Esophagus (tissue), 2 donors: ENCODE measurements around the gene NAPSA. TPM values are rescaled to one million over a fixed set of nuclear protein-coding genes. Genes with fewer than 3 reads are reported as not detected.

Source experiments
- H3K27ac ChIP-seq, 2 donors: one replicate each; pipeline ENCODE4 v1.5.1; 2013; ENCODE audit warnings: low read depth in 2 of 2, mild to moderate bottlenecking in 2 of 2, inconsistent platforms in 1 of 2, low read length in 1 of 2, moderate library complexity in 1 of 2
- H3K27me3 ChIP-seq, 2 donors: one replicate each; pipeline ENCODE4 v1.6.1; 2013; ENCODE audit warnings: low read length in 2 of 2, control low read depth in 1 of 2, mild to moderate bottlenecking in 1 of 2; ENCODE audit not compliant: insufficient read depth in 2 of 2, control insufficient read depth in 1 of 2
- H3K36me3 ChIP-seq, 2 donors: one replicate each; pipeline ENCODE4 v1.6.1; 2013; ENCODE audit warnings: low read length in 1 of 2; ENCODE audit not compliant: control insufficient read depth in 2 of 2, insufficient read depth in 2 of 2
- H3K4me1 ChIP-seq, 2 donors: one replicate each; pipeline ENCODE4 v1.6.1; 2013; ENCODE audit warnings: low read length in 1 of 2; ENCODE audit not compliant: control insufficient read depth in 2 of 2, insufficient read depth in 2 of 2
- H3K4me3 ChIP-seq, 2 donors: one replicate each; pipeline ENCODE4 v1.5.1; 2013; ENCODE audit warnings: low read length in 2 of 2, mild to moderate bottlenecking in 2 of 2, low read depth in 1 of 2, moderate library complexity in 1 of 2
- H3K9me3 ChIP-seq, 2 donors: one replicate each; pipeline ENCODE4 v1.6.1; 2013; ENCODE audit warnings: mild to moderate bottlenecking in 2 of 2, low read depth in 1 of 2, low read length in 1 of 2, moderate library complexity in 1 of 2; ENCODE audit not compliant: control insufficient read depth in 2 of 2, insufficient read depth in 1 of 2
- WGBS, 2 donors: extraction: QIAGEN DNeasy Blood & Tissue Kit; methylation state at CpG; one replicate each; pipeline ENCODE4 v1.1.7; 2013; 5-methylcytosine and 5-hydroxymethylcytosine counted together
- polyA plus RNA-seq, 2 donors: library from polyadenylated mRNA; stranded (reverse); fragments of 200-250 nt; gene quantifications; one replicate each; pipeline ENCODE4 v1.2.3, GENCODE V29; 2013
- donor health status: healthy with polysubstance abuse.
- donor health status: Bipolar disorder and iron deficiency.

The NAPSA gene
- polyA plus RNA-seq, result 1 to 10 TPM in 1 of 2 donors, under 1 TPM in 1; 0.28 to 1.5 TPM

DNA sequence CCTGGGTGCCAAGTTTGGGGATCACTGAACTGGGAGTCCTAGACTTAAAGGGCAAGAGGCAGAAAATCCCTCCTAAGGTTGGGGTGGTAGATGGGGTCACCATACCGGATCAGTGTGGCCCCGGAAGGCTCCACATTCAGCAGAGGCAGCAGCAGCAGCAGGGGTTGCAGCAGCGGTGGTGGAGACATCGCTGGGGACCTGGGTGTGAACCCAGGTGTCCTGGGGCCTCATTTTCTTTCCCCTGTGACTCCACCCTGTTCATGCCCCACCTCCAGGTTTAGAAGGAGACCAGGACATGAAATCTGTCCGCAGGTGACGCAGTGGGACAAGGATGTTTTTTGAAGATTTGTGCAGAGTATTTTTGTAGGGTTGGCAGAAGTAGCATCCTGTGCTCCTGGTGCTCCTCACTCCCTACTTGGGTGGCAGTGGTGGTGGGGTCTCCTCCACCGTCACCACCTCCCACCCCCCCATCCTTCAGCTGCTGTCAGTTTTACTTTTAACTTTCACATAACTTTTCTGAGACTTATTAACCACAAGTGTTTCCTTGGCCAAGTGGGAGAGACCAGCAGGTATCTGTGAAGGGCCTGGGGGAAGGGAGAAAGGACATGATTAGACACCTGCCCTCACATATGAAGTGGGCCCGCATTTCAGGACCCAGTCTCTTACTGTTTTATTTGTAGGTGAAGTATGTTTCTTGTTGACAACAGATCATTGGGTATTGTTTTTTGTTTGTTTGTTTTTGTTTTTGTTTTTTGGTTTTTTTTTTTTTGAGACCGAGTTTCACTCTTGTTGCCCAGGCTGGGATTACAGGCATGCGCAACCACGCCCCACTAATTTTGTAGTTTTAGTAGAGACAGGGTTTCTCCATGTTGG is at the start of gene NAPSA:
Gene NAPSA, minus strand, starts transcription at position 206 of the 873 bp plus-strand sequence. Its CDS starts 18 bp downstream, at position 188.
- 80 to 81% methylated on average over 11 of the region's 11 CpGs for WGBS, 2 donors

DNA sequence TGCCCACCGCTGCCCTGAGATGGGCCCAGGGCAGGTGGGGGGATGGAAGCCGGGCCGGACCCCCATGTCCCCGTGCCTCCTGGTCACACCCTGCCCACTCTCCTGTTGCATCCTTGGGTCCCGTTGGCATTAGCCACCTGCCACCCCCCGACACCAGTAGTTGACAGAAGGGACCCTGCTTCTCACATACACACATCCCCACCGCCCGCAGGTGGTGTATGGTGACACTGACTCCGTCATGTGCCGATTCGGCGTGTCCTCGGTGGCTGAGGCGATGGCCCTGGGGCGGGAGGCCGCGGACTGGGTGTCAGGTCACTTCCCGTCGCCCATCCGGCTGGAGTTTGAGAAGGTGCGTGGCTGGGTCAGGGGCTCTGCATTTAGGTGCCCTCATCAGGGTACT is 48.1 kb upstream of the NAPSA start:
- peaks cover 0 to 5% of the 10 kb centered on the region in 2 donors for H3K27me3 ChIP-seq
- 95 to 97% methylated on average over 21 of the region's 21 CpGs for WGBS, 2 donors
- H3K4me1 ChIP-seq, result peaks cover 0 to 3% of the 10 kb centered on the region in 2 donors
- H3K36me3 ChIP-seq, result peaks cover 0 to 15% of the 10 kb centered on the region in 2 donors
- no peak overlapping the region for H3K27ac ChIP-seq
- H3K9me3 ChIP-seq, result peaks cover 0 to 2% of the 10 kb centered on the region in 2 donors
- H3K4me3 ChIP-seq, result no peak overlapping the region

More for the DNA sequence above, at the start of gene NAPSA:
- H3K27me3 ChIP-seq, result no peaks in the 10 kb centered on the region
- H3K9me3 ChIP-seq, result no peaks in the 10 kb centered on the region
- H3K4me3 ChIP-seq, result no peak within 1 kb of the TSS
- no peaks in the 10 kb centered on the region for H3K4me1 ChIP-seq
- H3K36me3 ChIP-seq, result no peaks in the 10 kb centered on the region
- H3K27ac ChIP-seq, result no peak within 1 kb of the TSS

DNA sequence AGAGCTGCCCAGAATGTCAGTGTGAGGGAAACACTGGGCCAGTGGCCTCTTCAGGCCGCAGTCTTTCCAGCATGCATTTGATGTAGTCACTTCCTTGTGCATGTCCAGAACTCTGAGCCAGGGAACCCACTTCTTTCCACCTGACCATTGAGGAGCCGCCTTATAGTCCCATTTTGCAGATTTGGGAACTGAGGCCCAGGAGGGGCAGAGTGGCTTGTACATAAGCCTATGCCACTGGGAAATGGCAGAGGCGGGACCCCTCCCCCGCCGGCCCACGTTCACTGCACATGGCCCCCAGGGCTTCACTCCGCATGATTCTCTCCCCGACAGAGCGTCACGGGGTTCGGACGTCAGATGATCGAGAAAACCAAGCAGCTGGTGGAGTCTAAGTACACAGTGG is 47.7 kb upstream of the NAPSA start:
- 92 to 94% methylated on average over 13 of the region's 13 CpGs for WGBS, 2 donors
- peaks cover 0 to under 1% of the 10 kb centered on the region in 2 donors for H3K27me3 ChIP-seq
- peaks cover 0 to 2% of the 10 kb centered on the region in 2 donors for H3K9me3 ChIP-seq
- H3K27ac ChIP-seq, result no peak overlapping the region
- H3K4me3 ChIP-seq, result no peak overlapping the region
- peaks cover 0 to 3% of the 10 kb centered on the region in 2 donors for H3K4me1 ChIP-seq
- H3K36me3 ChIP-seq, result peaks cover 0 to 15% of the 10 kb centered on the region in 2 donors

DNA sequence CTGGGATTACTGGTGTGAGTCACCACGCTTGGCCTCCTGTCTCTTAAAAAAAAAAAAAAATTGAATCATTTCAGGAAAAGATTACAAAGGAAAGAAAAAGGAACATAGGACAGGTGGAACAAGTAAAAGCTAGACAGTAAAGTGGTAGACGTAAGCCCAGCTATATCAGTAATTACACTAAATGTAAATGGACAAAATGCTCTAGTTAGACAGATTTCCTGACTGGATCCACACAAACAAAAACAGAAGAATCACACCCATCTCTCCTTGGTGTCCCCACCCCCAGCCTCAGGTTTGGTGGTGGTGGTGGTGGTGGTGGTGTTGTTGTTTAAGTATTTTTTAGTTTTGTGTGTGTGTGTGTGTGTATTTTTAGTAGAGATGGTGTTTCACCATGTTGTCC is 47.0 kb upstream of the NAPSA start:
- Histone ChIP-seq H3K27ac (no peak overlapping the region), H3K4me3 (no peak overlapping the region), H3K36me3 (peaks cover 0 to 15% of the 10 kb centered on the region in 2 donors), H3K9me3 (peaks cover 0 to 2% of the 10 kb centered on the region in 2 donors), H3K4me1 (peaks cover 0 to 3% of the 10 kb centered on the region in 2 donors), H3K27me3 (no peaks in the 10 kb centered on the region)
- WGBS, 2 donors, result 79 to 95% methylated on average over 2 of the region's 2 CpGs

DNA sequence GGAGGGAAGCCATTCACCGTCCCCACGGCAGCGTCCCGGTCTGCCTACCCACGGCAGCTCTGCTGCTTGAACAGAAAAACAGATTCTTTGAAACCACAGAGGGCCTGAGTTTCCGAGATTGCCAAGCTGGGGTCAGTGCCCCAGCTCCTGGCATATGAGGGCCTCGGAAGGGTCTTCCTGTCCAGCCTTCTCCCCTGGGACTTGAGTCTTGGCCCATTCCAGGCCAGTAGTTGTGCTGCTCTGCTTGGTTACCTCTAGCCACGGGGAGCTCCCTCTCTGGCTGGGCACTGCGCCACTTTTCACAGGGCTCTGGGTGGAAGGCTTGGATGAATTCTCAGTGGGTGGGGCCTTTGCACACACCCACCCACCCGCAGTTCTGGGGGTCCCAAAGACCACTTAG is 44.7 kb upstream of the NAPSA start:
- no peak overlapping the region for H3K27ac ChIP-seq

DNA sequence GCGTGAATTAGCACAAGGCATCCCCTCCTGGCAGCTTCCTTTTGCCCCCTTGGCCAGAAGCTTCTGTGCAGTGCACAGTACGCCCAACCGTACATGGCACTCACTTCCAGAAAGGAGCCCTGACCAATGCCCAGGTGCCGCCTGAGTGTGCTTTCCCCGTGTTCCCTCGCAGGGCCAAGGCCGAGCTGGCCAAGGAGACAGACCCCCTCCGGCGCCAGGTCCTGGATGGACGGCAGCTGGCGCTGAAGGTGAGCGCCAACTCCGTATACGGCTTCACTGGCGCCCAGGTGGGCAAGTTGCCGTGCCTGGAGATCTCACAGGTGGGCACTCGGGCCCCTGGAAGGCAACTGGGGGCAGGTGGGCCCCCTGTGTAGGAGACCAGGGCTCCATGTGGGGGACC is 43.9 kb upstream of the NAPSA start:
- H3K27ac ChIP-seq, result no peak overlapping the region
- 95 to 96% methylated on average over 17 of the region's 17 CpGs for WGBS, 2 donors
- H3K36me3 ChIP-seq, result peaks cover 0 to 29% of the 10 kb centered on the region in 2 donors
- H3K27me3 ChIP-seq, result no peaks in the 10 kb centered on the region
- peaks cover 0 to 2% of the 10 kb centered on the region in 2 donors for H3K9me3 ChIP-seq
- H3K4me1 ChIP-seq, result no peaks in the 10 kb centered on the region
- H3K4me3 ChIP-seq, result no peak overlapping the region

More for the DNA sequence above, 44.7 kb upstream of the NAPSA start:
- Histone ChIP-seq H3K9me3 (peaks cover 0 to 2% of the 10 kb centered on the region in 2 donors), H3K27me3 (no peaks in the 10 kb centered on the region), H3K4me1 (peaks cover 0 to 3% of the 10 kb centered on the region in 2 donors), H3K36me3 (peaks cover 0 to 29% of the 10 kb centered on the region in 2 donors), H3K4me3 (no peak overlapping the region)
- 89 to 91% methylated on average over 8 to 10 of the region's 10 CpGs for WGBS, 2 donors

DNA sequence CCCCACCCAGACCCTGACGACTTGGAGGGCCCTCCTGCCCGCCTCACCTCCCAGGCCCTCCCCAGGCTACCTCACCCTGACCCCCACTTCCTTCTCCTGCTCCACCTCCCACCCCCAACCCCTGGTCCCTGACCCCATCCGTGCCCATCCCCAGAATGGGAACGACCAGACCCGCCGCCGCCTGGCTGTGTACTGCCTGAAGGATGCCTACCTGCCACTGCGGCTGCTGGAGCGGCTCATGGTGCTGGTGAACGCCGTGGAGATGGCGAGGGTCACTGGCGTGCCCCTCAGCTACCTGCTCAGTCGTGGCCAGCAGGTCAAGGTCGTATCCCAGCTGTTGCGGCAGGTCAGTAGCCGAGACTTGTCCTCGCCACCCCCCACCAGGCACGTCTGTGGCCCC is 41.4 kb upstream of the NAPSA start:
- H3K27ac ChIP-seq, result no peak overlapping the region

DNA sequence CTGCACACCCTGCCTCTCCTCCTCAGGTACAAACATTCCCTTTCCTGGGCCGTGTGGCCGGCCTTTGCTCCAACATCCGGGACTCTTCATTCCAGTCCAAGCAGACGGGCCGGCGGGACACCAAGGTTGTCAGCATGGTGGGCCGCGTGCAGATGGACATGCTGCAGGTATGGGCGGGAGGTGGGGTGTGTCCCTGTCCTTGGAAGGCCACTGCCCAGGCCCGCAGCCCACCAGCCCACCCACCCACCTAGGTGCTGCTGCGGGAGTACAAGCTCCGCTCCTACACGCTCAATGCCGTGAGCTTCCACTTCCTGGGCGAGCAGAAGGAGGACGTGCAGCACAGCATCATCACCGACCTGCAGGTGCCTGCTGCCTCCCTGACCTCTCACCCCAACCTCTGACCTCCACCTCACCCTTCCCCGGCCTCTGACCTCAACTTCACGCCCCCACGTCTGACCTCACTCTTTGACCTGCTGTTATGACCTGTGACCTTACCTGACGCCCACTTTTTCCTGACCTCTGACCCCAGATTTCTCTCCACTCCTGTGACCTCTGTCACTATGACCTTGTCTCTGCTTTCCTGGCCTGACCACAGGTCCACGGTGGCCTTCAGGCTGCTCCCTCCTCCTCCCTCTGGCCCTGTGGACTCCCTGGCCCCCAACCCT is 40.8 kb upstream of the NAPSA start:
- H3K4me3 ChIP-seq, result no peak overlapping the region
- no peaks in the 10 kb centered on the region for H3K27me3 ChIP-seq
- H3K36me3 ChIP-seq, result peaks cover 0 to 46% of the 10 kb centered on the region in 2 donors
- H3K4me1 ChIP-seq, result no peaks in the 10 kb centered on the region
- peaks cover 0 to 2% of the 10 kb centered on the region in 2 donors for H3K9me3 ChIP-seq
- H3K27ac ChIP-seq, result no peak overlapping the region
- WGBS, 2 donors, result 92% methylated on average over 22 of the region's 22 CpGs

More for the DNA sequence above, 41.4 kb upstream of the NAPSA start:
- Histone ChIP-seq H3K4me3 (no peak overlapping the region), H3K4me1 (no peaks in the 10 kb centered on the region), H3K27me3 (no peaks in the 10 kb centered on the region), H3K36me3 (peaks cover 0 to 46% of the 10 kb centered on the region in 2 donors), H3K9me3 (peaks cover 0 to 2% of the 10 kb centered on the region in 2 donors)
- 94% methylated on average over 19 of the region's 19 CpGs for WGBS, 2 donors

DNA sequence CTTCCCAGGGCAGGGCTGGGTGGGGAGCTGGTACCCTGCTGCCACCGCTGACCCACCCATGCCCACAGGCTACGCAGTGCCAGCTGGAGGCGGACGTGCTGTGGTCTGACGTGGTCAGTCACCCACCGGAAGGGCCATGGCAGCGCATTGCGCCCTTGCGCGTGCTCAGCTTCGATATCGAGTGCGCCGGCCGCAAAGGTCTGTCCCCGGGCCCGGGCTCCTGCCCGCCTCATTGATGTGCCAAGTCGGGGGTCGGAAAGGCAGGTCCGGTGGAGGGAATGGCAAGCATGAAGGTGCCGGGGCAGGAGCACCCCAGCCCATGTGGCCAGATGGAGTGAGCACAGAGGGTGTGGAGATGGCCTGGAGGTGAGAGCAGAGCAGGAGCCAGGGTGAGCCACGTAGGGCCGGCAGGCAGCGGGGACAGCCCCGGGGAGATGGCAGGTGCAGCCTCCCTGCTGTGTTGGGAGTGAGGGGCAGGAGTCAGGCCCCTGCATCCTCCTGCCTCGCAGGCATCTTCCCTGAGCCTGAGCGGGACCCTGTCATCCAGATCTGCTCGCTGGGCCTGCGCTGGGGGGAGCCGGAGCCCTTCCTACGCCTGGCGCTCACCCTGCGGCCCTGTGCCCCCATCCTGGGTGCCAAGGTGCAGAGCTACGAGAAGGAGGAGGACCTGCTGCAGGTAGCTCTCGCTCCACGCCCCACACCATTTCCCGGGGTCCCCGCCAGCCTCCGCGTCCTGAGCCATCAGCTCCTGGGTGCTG is 37.3 kb upstream of the NAPSA start:
- H3K4me1 ChIP-seq, result no peaks in the 10 kb centered on the region
- H3K9me3 ChIP-seq, result no peaks in the 10 kb centered on the region
- WGBS, 2 donors, result 95 to 96% methylated on average over 25 to 41 of the region's 41 CpGs
- no peak overlapping the region for H3K27ac ChIP-seq
- peaks cover 0 to 35% of the 10 kb centered on the region in 2 donors for H3K36me3 ChIP-seq
- H3K27me3 ChIP-seq, result no peaks in the 10 kb centered on the region
- H3K4me3 ChIP-seq, result no peak overlapping the region
